NB4 (cell line): ENCODE data around the gene RAB5B.
A peak's percentile ranks its signal among the peaks of the same experiment; 100 is the strongest.

Source experiments
- MYC ChIP-seq: IDR thresholded peaks from 2 replicates; pipeline ENCODE4 v1.6.1; 2011; ENCODE audit warnings: low read depth, low read length
- POLR2A ChIP-seq: IDR thresholded peaks from 2 replicates; pipeline ENCODE4 v1.6.1; 2011; ENCODE audit warnings: mild to moderate bottlenecking; ENCODE audit not compliant: insufficient read length; ENCODE audit errors: extremely low read depth
- TF ChIP-seq, protein P1 (sequence below): IDR thresholded peaks from one replicate; pipeline ENCODE4 v1.5.1; 2012; ENCODE audit warnings: low read depth, low read length
- TF ChIP-seq, protein P2 (sequence below): IDR thresholded peaks from 2 replicates; pipeline ENCODE4 v1.6.1; 2011; ENCODE audit warnings: low read depth, low read length

DNA sequence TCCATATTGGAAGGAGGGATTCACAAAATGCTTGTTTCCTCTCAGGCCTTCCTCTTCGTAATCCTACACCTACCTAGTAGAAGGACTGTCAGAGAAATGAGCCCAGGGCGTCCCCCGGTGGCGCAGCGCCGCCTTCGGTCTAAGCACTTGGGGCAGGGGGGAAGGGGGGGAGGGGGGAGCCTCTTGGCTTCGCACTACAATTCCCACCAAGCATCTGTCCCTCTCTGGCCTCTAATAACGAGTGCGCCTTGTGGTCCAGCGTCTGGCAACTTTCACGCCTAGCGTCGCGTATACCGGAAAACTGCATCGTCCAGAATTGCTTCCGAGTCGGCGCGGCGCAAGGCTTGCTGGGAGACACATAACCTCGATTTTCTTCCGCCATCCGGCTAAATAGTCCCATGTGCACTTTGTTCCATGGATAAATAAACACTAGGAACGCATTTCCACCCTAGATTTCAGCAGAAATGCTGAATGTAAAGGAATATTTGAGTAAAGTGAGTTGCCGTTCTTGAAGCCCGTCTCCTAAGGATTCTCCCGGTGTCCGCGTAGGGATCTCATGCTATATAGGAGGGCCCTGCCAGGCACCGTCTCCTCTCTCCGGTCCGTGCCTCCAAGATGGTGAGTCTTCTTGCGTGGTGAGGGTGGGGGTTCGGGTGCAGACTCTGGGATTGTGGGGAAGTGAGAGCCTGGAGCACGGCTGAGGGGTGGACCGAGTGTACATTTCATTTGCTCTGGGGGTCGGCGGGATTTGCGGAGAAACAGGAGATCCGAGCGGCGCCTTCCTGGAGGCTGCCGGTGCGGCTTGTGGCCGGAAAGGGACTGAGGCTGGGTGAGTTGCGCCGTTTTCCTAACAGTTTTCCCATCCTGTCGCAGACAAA lies 67.9 kb downstream of the RAB5B start, which contains the start of gene RPS26:
- TF ChIP-seq, protein P1, sequence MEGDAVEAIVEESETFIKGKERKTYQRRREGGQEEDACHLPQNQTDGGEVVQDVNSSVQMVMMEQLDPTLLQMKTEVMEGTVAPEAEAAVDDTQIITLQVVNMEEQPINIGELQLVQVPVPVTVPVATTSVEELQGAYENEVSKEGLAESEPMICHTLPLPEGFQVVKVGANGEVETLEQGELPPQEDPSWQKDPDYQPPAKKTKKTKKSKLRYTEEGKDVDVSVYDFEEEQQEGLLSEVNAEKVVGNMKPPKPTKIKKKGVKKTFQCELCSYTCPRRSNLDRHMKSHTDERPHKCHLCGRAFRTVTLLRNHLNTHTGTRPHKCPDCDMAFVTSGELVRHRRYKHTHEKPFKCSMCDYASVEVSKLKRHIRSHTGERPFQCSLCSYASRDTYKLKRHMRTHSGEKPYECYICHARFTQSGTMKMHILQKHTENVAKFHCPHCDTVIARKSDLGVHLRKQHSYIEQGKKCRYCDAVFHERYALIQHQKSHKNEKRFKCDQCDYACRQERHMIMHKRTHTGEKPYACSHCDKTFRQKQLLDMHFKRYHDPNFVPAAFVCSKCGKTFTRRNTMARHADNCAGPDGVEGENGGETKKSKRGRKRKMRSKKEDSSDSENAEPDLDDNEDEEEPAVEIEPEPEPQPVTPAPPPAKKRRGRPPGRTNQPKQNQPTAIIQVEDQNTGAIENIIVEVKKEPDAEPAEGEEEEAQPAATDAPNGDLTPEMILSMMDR: peak; percentile 54
- TF ChIP-seq MYC: peak; percentile 85
- TF ChIP-seq, protein P2, sequence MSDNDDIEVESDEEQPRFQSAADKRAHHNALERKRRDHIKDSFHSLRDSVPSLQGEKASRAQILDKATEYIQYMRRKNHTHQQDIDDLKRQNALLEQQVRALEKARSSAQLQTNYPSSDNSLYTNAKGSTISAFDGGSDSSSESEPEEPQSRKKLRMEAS: peak; percentile 63
- peak; percentile 95 for TF ChIP-seq POLR2A
